ENCODE measurements around the gene FBLL1. TPM values are rescaled to one million over a fixed set of nuclear protein-coding genes. Genes with fewer than 3 reads are reported as not detected.

FBLL1 gene
- total and polyA plus RNA-seq, 2 of the 8 experiments (the other 6 are each of a cell fraction or from before 2014, with no cell fraction given): 8.3 to 30.9 TPM

DNA sequence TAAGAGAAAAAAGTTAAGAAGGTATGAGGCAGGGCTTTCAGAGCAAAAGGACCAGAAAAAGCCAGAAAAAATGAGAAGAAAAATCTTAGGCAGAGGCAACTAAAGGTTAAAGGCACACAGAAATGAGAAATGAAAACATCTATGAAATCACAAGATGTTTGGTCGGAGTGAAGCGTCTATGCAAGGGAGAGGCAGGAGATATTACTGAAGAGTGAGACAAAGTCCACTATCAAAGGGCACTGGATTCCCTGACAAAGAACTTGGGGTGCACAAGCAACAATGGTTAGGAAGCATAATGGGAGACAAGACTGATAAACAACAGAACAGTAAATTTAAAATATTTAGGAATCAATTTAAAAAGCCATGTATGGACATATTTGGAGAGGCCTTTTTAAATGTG, 33.2 kb downstream of the FBLL1 start:
- Histone ChIP-seq H2AFZ (ENCODE audit: low read length) (no peak overlapping the region), H3K79me1 (ENCODE audit: low read depth, low read length) (peaks cover 2% of the 10 kb centered on the region; the same call in 1 of the 2 replicates), H3K56ac (replicated peaks; ENCODE audit: insufficient read length, low read depth, low read length) (no peak overlapping the region), H3K4me2 (ENCODE audit: insufficient read depth in 1 of 2, low read depth in 2 of 2, low read length in 2 of 2) (no peak overlapping the region), H2BK120ac (replicated peaks; ENCODE audit: low read depth, low read length) (no peak overlapping the region), H2AK5ac (ENCODE audit: low read depth, low read length) (no peak overlapping the region), H4K8ac (ENCODE audit: extremely low read depth, insufficient read depth, low read length) (no peak overlapping the region), H2BK5ac (ENCODE audit: low read depth, low read length) (no peak overlapping the region), H2BK15ac (ENCODE audit: low read length) (no peak overlapping the region), H3K79me2 (ENCODE audit: control insufficient read depth in 1 of 2, insufficient read depth in 2 of 2, low read length in 2 of 2) (peaks cover 0 to 26% of the 10 kb centered on the region in 2 experiments; a peak in 2 of 4 replicates), H3K9me3 (ENCODE audit: insufficient read depth in 2 of 2, low read depth in 1 of 2, low read length in 1 of 2) (no peaks in the 10 kb centered on the region), H3K23ac (ENCODE audit: insufficient read length) (no peak overlapping the region), H3K27ac (ENCODE audit: low read depth, low read length) (no peak overlapping the region), H3K9ac (replicated peaks in 1 of 4; ENCODE audit: extremely low read depth in 1 of 4, low read depth in 3 of 4, low read length in 3 of 4) (no peak overlapping the region), H3K18ac (ENCODE audit: extremely low read depth, low read length) (no peak overlapping the region), H3K4me1 (replicated peaks in 1 of 4; ENCODE audit: control insufficient read depth in 3 of 4, insufficient read depth in 4 of 4, low read length in 3 of 4) (no peaks in the 10 kb centered on the region), H3K4ac (replicated peaks; ENCODE audit: insufficient read length, low read depth, low read length) (no peak overlapping the region), H3K27me3 (replicated peaks in 1 of 4; ENCODE audit: control insufficient read depth in 3 of 4, extremely low read depth in 1 of 4, insufficient read depth in 3 of 4, low read length in 3 of 4) (peaks cover 0 to 1% (median 0%) of the 10 kb centered on the region in 4 experiments; a peak in 1 of 7 replicates), H3K23me2 (ENCODE audit: low read depth, low read length) (no peaks in the 10 kb centered on the region), H3K36me3 (ENCODE audit: control insufficient read depth in 2 of 4, insufficient read depth in 4 of 4, low read length in 3 of 4) (peaks cover 4 to 81% (median 34%) of the 10 kb centered on the region in 4 experiments), H3K14ac (ENCODE audit: insufficient read length) (no peak overlapping the region), H2BK20ac (ENCODE audit: low read length) (no peak overlapping the region), H4K5ac (ENCODE audit: insufficient read length, low read depth, low read length) (no peak overlapping the region), H2BK12ac (ENCODE audit: low read depth, low read length) (no peak overlapping the region), H4K91ac (replicated peaks; ENCODE audit: insufficient read length, low read length) (no peak overlapping the region), H4K20me1 (replicated peaks in 1 of 2; ENCODE audit: control insufficient read depth in 1 of 2, insufficient read depth in 2 of 2, low read length in 2 of 2) (peaks cover 3% of the 10 kb centered on the region in 2 experiments), H3K4me3 (ENCODE audit: extremely low read depth in 1 of 4, insufficient read depth in 2 of 4, low read depth in 3 of 4, low read length in 4 of 4) (no peak overlapping the region)
- 92% methylated on average over 2 of the region's 2 CpGs; no CpG with 5 or more reads in 1 of the 2 experiments for WGBS, 2 experiments (ENCODE audit: extremely low coverage in 1 of 2, insufficient coverage in 1 of 2, insufficient read length in 1 of 2, insufficient replicate concordance in 2 of 2, low coverage in 1 of 2, low lambda C conversion rate in 2 of 2, missing lambda C conversion rate in 1 of 2)
- POLR2A ChIA-PET (ENCODE audit: partially characterized antibody): no interaction called here
- no peak for TF ChIP-seq EGR1 (IDR thresholded peaks at IDR 0.05; ENCODE audit: borderline replicate concordance, low read depth, low read length)
- no peak for TF ChIP-seq BACH1 (IDR thresholded peaks at IDR 0.05; ENCODE audit: low read length)
- no peak for TF ChIP-seq KDM4A (IDR thresholded peaks at IDR 0.05; ENCODE audit: low read depth, low read length, severe bottlenecking)
- no peak for TF ChIP-seq SAP30 (IDR thresholded peaks at IDR 0.05; ENCODE audit: insufficient read depth, insufficient replicate concordance, low read length)
- TF ChIP-seq, protein P1, sequence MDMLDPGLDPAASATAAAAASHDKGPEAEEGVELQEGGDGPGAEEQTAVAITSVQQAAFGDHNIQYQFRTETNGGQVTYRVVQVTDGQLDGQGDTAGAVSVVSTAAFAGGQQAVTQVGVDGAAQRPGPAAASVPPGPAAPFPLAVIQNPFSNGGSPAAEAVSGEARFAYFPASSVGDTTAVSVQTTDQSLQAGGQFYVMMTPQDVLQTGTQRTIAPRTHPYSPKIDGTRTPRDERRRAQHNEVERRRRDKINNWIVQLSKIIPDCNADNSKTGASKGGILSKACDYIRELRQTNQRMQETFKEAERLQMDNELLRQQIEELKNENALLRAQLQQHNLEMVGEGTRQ (IDR thresholded peaks at IDR 0.05; ENCODE audit: low read length): no peak
- TF ChIP-seq, protein P2, sequence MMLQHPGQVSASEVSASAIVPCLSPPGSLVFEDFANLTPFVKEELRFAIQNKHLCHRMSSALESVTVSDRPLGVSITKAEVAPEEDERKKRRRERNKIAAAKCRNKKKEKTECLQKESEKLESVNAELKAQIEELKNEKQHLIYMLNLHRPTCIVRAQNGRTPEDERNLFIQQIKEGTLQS (IDR thresholded peaks at IDR 0.05; ENCODE audit: insufficient read depth, low read depth, low read length): no peak
- no peak for TF ChIP-seq GABPA (IDR thresholded peaks at IDR 0.05; ENCODE audit: borderline replicate concordance, insufficient read depth, low read length)
- TF ChIP-seq TBP (IDR thresholded peaks at IDR 0.05; ENCODE audit: low read depth, low read length): no peak
- DNase-seq (ENCODE audit: low read depth in 1 of 2, low spot score in 2 of 2): no peak
- FAIRE-seq: no peak
- CTCF ChIA-PET (ENCODE audit: partially characterized antibody): no interaction called here
